ENCODE measurements around the gene RPP21.

The RPP21 gene

GRCh38 chr6:30344868-30345671 is at the start of gene RPP21:
RPP21 (plus strand) TSS chr6:30345156; CDS start chr6:30345172, 16 bp downstream.
- Histone ChIP-seq H3K4me1 (ENCODE audit: insufficient read depth, low read length) (peaks cover 7% of the 10 kb centered on the region), H3K9me3 (ENCODE audit: low read length) (no peaks in the 10 kb centered on the region), H2AFZ (ENCODE audit: low read depth, low read length) (peak within 1 kb of the TSS; percentile 63), H3K36me3 (ENCODE audit: insufficient read depth, low read length) (peaks cover 25% of the 10 kb centered on the region), H3K4me3 (ENCODE audit: low read length) (peak within 1 kb of the TSS; percentile 79), H3K27me3 (ENCODE audit: insufficient read depth, low read length) (no peaks in the 10 kb centered on the region)

- Histone ChIP-seq H3K27me3 (ENCODE audit: insufficient read depth, low read length) (no peaks in the 10 kb centered on the region), H3K36me3 (ENCODE audit: insufficient read depth, low read length) (peaks cover 50% of the 10 kb centered on the region), H2AFZ (ENCODE audit: low read depth, low read length) (no peak overlapping the region), H3K4me1 (ENCODE audit: insufficient read depth, low read length) (no peaks in the 10 kb centered on the region), H3K9me3 (ENCODE audit: low read length) (no peaks in the 10 kb centered on the region), H3K4me3 (ENCODE audit: low read length) (no peak overlapping the region)
These were observed 49.1 kb upstream of the RPP21 start for GRCh38 chr6:30295837-30296236.

GRCh38 chr6:30304002-30304401 is 41.0 kb upstream of the RPP21 start:
- Histone ChIP-seq H3K27me3 (ENCODE audit: insufficient read depth, low read length) (no peaks in the 10 kb centered on the region), H3K9me3 (ENCODE audit: low read length) (peaks cover 19% of the 10 kb centered on the region), H2AFZ (ENCODE audit: low read depth, low read length) (no peak overlapping the region), H3K4me1 (ENCODE audit: insufficient read depth, low read length) (no peaks in the 10 kb centered on the region), H3K4me3 (ENCODE audit: low read length) (no peak overlapping the region), H3K36me3 (ENCODE audit: insufficient read depth, low read length) (peaks cover 37% of the 10 kb centered on the region)

- no peaks in the 10 kb centered on the region for H3K4me1 ChIP-seq (ENCODE audit: insufficient read depth, low read length)
- peaks cover 41% of the 10 kb centered on the region for H3K36me3 ChIP-seq (ENCODE audit: insufficient read depth, low read length)
- no peaks in the 10 kb centered on the region for H3K9me3 ChIP-seq (ENCODE audit: low read length)
- no peaks in the 10 kb centered on the region for H3K27me3 ChIP-seq (ENCODE audit: insufficient read depth, low read length)
- H3K4me3 ChIP-seq (ENCODE audit: low read length): no peak overlapping the region
- H2AFZ ChIP-seq (ENCODE audit: low read depth, low read length): no peak overlapping the region
These were observed 33.9 kb upstream of the RPP21 start for GRCh38 chr6:30311101-30311500.

- Histone ChIP-seq H3K4me1 (ENCODE audit: insufficient read depth, low read length) (no peaks in the 10 kb centered on the region), H3K4me3 (ENCODE audit: low read length) (no peak overlapping the region), H3K9me3 (ENCODE audit: low read length) (no peaks in the 10 kb centered on the region), H3K27me3 (ENCODE audit: insufficient read depth, low read length) (no peaks in the 10 kb centered on the region), H2AFZ (ENCODE audit: low read depth, low read length) (no peak overlapping the region), H3K36me3 (ENCODE audit: insufficient read depth, low read length) (peaks cover 42% of the 10 kb centered on the region)
These were observed 33.3 kb upstream of the RPP21 start for GRCh38 chr6:30311671-30312070.

GRCh38 chr6:30312266-30312665 is 32.7 kb upstream of the RPP21 start:
- H3K27me3 ChIP-seq (ENCODE audit: insufficient read depth, low read length): no peaks in the 10 kb centered on the region
- no peak overlapping the region for H3K4me3 ChIP-seq (ENCODE audit: low read length)
- H2AFZ ChIP-seq (ENCODE audit: low read depth, low read length): no peak overlapping the region
- H3K9me3 ChIP-seq (ENCODE audit: low read length): no peaks in the 10 kb centered on the region
- H3K36me3 ChIP-seq (ENCODE audit: insufficient read depth, low read length): peaks cover 43% of the 10 kb centered on the region
- H3K4me1 ChIP-seq (ENCODE audit: insufficient read depth, low read length): no peaks in the 10 kb centered on the region

GRCh38 chr6:30312676-30313321 is 32.2 kb upstream of the RPP21 start:
- H3K27me3 ChIP-seq (ENCODE audit: insufficient read depth, low read length): no peaks in the 10 kb centered on the region
- no peaks in the 10 kb centered on the region for H3K9me3 ChIP-seq (ENCODE audit: low read length)
- H3K36me3 ChIP-seq (ENCODE audit: insufficient read depth, low read length): peaks cover 43% of the 10 kb centered on the region
- no peaks in the 10 kb centered on the region for H3K4me1 ChIP-seq (ENCODE audit: insufficient read depth, low read length)
- H3K4me3 ChIP-seq (ENCODE audit: low read length): no peak overlapping the region
- no peak overlapping the region for H2AFZ ChIP-seq (ENCODE audit: low read depth, low read length)

- H3K27me3 ChIP-seq (ENCODE audit: insufficient read depth, low read length): no peaks in the 10 kb centered on the region
- no peak overlapping the region for H3K4me3 ChIP-seq (ENCODE audit: low read length)
- no peak overlapping the region for H2AFZ ChIP-seq (ENCODE audit: low read depth, low read length)
- no peaks in the 10 kb centered on the region for H3K4me1 ChIP-seq (ENCODE audit: insufficient read depth, low read length)
- peaks cover 40% of the 10 kb centered on the region for H3K36me3 ChIP-seq (ENCODE audit: insufficient read depth, low read length)
- peaks cover 3% of the 10 kb centered on the region for H3K9me3 ChIP-seq (ENCODE audit: low read length)
These were observed 29.8 kb upstream of the RPP21 start for GRCh38 chr6:30315156-30315555.

GRCh38 chr6:30317913-30318589 is 26.9 kb upstream of the RPP21 start:
- Histone ChIP-seq H3K9me3 (ENCODE audit: low read length) (peaks cover 6% of the 10 kb centered on the region), H3K4me1 (ENCODE audit: insufficient read depth, low read length) (no peaks in the 10 kb centered on the region), H3K36me3 (ENCODE audit: insufficient read depth, low read length) (peaks cover 33% of the 10 kb centered on the region), H2AFZ (ENCODE audit: low read depth, low read length) (no peak overlapping the region), H3K27me3 (ENCODE audit: insufficient read depth, low read length) (no peaks in the 10 kb centered on the region), H3K4me3 (ENCODE audit: low read length) (no peak overlapping the region)

- Histone ChIP-seq H3K27me3 (ENCODE audit: insufficient read depth, low read length) (no peaks in the 10 kb centered on the region), H3K4me3 (ENCODE audit: low read length) (no peak overlapping the region), H3K9me3 (ENCODE audit: low read length) (peaks cover 6% of the 10 kb centered on the region), H3K4me1 (ENCODE audit: insufficient read depth, low read length) (no peaks in the 10 kb centered on the region), H3K36me3 (ENCODE audit: insufficient read depth, low read length) (peaks cover 22% of the 10 kb centered on the region), H2AFZ (ENCODE audit: low read depth, low read length) (no peak overlapping the region)
These were observed 25.7 kb upstream of the RPP21 start for GRCh38 chr6:30319146-30319835.

- Histone ChIP-seq H3K4me1 (ENCODE audit: insufficient read depth, low read length) (peaks cover 12% of the 10 kb centered on the region), H3K4me3 (ENCODE audit: low read length) (no peak overlapping the region), H2AFZ (ENCODE audit: low read depth, low read length) (no peak overlapping the region)
These were observed 23.1 kb upstream of the RPP21 start for GRCh38 chr6:30321692-30322388.

More at GRCh38 chr6:30321692-30322388, 23.1 kb upstream of the RPP21 start:
- H3K9me3 ChIP-seq (ENCODE audit: low read length): peaks cover 6% of the 10 kb centered on the region
- H3K27me3 ChIP-seq (ENCODE audit: insufficient read depth, low read length): no peaks in the 10 kb centered on the region
- peaks cover 9% of the 10 kb centered on the region for H3K36me3 ChIP-seq (ENCODE audit: insufficient read depth, low read length)

Data from neuron (in vitro differentiated cells).